Measurements from ENCODE around the gene ARHGEF4.

The ARHGEF4 gene

GRCh38 chr2:130845505-130846085 is 8.9 kb downstream of the ARHGEF4 start:
- no peak overlapping the region for H3K4me3 ChIP-seq (ENCODE audit: low read length)
- TF ChIP-seq CTCF (conservative IDR thresholded peaks at IDR 0.05; ENCODE audit: low read depth, low read length) = no peak
- DNase-seq (ENCODE audit: low read depth) = no peak

DNA sequence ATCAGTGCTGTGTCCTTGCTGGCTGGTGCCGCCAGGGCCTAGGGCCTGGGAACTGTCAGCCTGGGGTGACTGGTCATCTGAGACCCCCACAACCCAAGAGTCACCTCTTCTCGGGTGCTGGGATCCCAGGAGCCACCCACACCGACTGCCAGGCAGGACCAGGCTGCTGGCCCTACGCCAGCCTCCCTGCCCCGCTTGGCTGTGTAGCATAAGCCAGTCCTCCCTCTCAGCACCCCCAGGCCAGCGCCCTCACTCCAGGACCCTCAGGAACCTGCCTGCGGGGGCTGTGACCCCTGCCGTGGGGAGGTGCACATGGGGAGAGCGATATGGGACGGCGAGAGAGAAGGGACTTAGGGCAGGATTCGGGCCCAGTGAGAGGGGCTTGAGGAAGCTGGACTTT is 9.5 kb downstream of the ARHGEF4 start:
- H3K4me3 ChIP-seq (ENCODE audit: low read length) = no peak overlapping the region
- no peak for TF ChIP-seq CTCF (conservative IDR thresholded peaks at IDR 0.05; ENCODE audit: low read depth, low read length)
- no peak for DNase-seq (ENCODE audit: low read depth)

- DNase-seq (ENCODE audit: low read depth) = no peak
- H3K4me3 ChIP-seq (ENCODE audit: low read length) = no peak overlapping the region
- no peak for TF ChIP-seq CTCF (conservative IDR thresholded peaks at IDR 0.05; ENCODE audit: low read depth, low read length)
Measured at GRCh38 chr2:130846686-130847375, 10.1 kb downstream of the ARHGEF4 start.

DNA sequence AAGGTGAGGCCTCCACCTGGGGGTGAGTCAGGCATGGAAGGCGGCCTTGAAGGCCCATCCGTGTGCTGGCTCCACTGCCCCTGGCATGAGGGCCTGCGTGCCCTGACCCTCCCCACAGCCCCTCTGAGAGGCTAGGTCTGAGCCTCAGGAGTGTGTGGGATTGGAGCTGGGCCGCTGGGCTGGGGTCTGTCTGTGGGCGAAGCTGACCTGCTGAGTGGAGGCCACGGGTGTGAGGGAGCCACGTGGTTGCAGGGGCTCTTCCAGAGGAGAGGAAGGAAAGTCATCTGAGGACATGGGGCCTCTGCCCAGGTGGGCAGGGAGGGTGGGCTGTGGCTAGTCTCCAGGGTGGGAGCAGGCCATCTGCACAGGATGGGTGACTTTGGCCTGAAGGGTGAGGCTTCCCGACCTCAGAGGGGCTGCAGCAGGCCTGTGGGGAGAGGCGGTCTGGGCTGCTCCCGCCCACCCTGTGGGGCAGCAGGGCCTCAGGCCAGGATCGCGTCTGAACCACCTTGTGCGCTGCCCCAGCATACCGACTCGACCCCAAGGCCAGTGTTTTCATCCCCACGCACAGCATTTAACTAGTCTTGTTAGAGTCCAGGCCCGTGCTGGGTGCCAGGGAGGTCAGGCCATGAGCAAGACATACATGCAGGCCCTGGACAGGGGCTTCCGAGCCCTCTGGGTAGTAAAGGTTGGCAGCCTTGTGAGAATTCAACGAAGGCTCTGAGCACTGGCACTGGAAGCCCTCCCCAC is 11.2 kb downstream of the ARHGEF4 start:
- H3K4me3 ChIP-seq (ENCODE audit: low read length) = no peak overlapping the region
- no peak for TF ChIP-seq CTCF (conservative IDR thresholded peaks at IDR 0.05; ENCODE audit: low read depth, low read length)
- no peak for DNase-seq (ENCODE audit: low read depth)

- DNase-seq (ENCODE audit: low read depth) = no peak
- no peak for TF ChIP-seq CTCF (conservative IDR thresholded peaks at IDR 0.05; ENCODE audit: low read depth, low read length)
- no peak overlapping the region for H3K4me3 ChIP-seq (ENCODE audit: low read length)
Measured at GRCh38 chr2:130848526-130849210, 12.0 kb downstream of the ARHGEF4 start.

- DNase-seq (ENCODE audit: low read depth) = no peak
- no peak overlapping the region for H3K4me3 ChIP-seq (ENCODE audit: low read length)
- no peak for TF ChIP-seq CTCF (conservative IDR thresholded peaks at IDR 0.05; ENCODE audit: low read depth, low read length)
Measured at GRCh38 chr2:130849896-130850787, 13.4 kb downstream of the ARHGEF4 start.

Data from retinal pigment epithelial cell (primary cell).